B cell (primary cell): ENCODE data around the gene RBM46. TPM values are rescaled to one million over a fixed set of nuclear protein-coding genes. Genes with fewer than 3 reads are reported as not detected.

Experiments used
- ATAC-seq: fragments of 200-7000 bp; cut with Tn5 transposase; one replicate; pipeline ENCODE4 v1.10.0; 2021; ENCODE audit warnings: low read depth, mild to moderate bottlenecking, moderate number of reproducible peaks, moderate library complexity
- CTCF ChIA-PET: fragments of 350-600 bp; sonication (Branson Sonifier 250); formaldehyde crosslinking; loops from one replicate; lab custom pipeline; 2021; ENCODE audit warnings: antibody characterized with exemption, inconsistent platforms; lab: Charles Lee
- POLR2A ChIA-PET: fragments of 350-600 bp; sonication (Branson Sonifier 250); formaldehyde crosslinking; loops from one replicate; lab custom pipeline; 2021; ENCODE audit warnings: antibody characterized with exemption; lab: Charles Lee
- DNase-seq: peaks from one replicate; pipeline ENCODE4 v3.0.0; 2013
- H2AFZ ChIP-seq: 2 replicates; pipeline ENCODE4 v1.6.1; 2012; ENCODE audit warnings: mild to moderate bottlenecking, low read depth, low read length; ENCODE audit not compliant: insufficient read depth, poor library complexity, severe bottlenecking
- H3K27ac ChIP-seq, 2 donors: 1 replicate in 1 of 2; 2 replicates in 1 of 2; pipeline ENCODE4 v1.5.1; 2012 to 2013; ENCODE audit warnings: low read length in 2 of 2, mild to moderate bottlenecking in 2 of 2, moderate library complexity in 1 of 2
- H3K27me3 ChIP-seq, 4 experiments: fragments of 200-600 bp in 1 of 4; sonication (generic) in 1 of 4; replicated peaks in 1 of 4; 1 replicate in 2 of 4; 2 replicates in 2 of 4; pipeline versions ENCODE4 v1.6.1 to v1.7.0; 2013 to 2016; ENCODE audit warnings: low read length in 3 of 4, mild to moderate bottlenecking in 2 of 4, mixed read lengths in 1 of 4, moderate library complexity in 1 of 4; ENCODE audit not compliant: insufficient read depth in 4 of 4, control insufficient read depth in 3 of 4; ENCODE audit errors: control extremely low read depth in 1 of 4
- H3K36me3 ChIP-seq, 2 experiments: replicated peaks in 1 of 2; 1 replicate in 1 of 2; 2 replicates in 1 of 2; pipeline versions ENCODE4 v1.6.1 to v1.7.1; 2013; ENCODE audit warnings: low read length in 1 of 2; ENCODE audit not compliant: insufficient read depth in 2 of 2, control insufficient read depth in 1 of 2; ENCODE audit errors: control extremely low read depth in 1 of 2, extremely low read depth in 1 of 2
- H3K4me1 ChIP-seq, 2 donors: fragments of 200-600 bp in 1 of 2; sonication (generic) in 1 of 2; 1 replicate in 1 of 2; 2 replicates in 1 of 2; pipeline versions ENCODE4 v1.5.1 to v1.6.1; 2013 to 2017; ENCODE audit warnings: low read length in 2 of 2; ENCODE audit not compliant: control insufficient read depth in 2 of 2, insufficient read depth in 2 of 2
- H3K4me2 ChIP-seq: replicated peaks from 2 replicates; pipeline ENCODE3; 2012; ENCODE audit warnings: mild to moderate bottlenecking, low read depth, low read length; ENCODE audit not compliant: poor library complexity, severe bottlenecking
- H3K4me3 ChIP-seq, 5 experiments: fragments of 200-600 bp in 1 of 5; sonication (generic) in 1 of 5; 1 replicate in 3 of 5; 2 replicates in 2 of 5; pipeline versions ENCODE4 v1.5.1 to v1.7.0; 2011 to 2016; ENCODE audit warnings: low read length in 4 of 5, mild to moderate bottlenecking in 4 of 5, low read depth in 2 of 5, control low read depth in 1 of 5, moderate library complexity in 1 of 5; ENCODE audit not compliant: insufficient read depth in 1 of 5; ENCODE audit errors: control extremely low read depth in 1 of 5, extremely low read depth in 1 of 5
- H3K79me2 ChIP-seq: fragments of 200-600 bp; sonication (generic); one replicate; pipeline ENCODE4 v1.6.0; 2016; ENCODE audit warnings: low read length; ENCODE audit not compliant: control insufficient read depth, insufficient read depth
- H3K9ac ChIP-seq: fragments of 200-600 bp; sonication (generic); 2 replicates; pipeline ENCODE4 v1.6.1; 2017; ENCODE audit warnings: mild to moderate bottlenecking, low read length, moderate library complexity
- H3K9me3 ChIP-seq, 3 donors: one replicate each; pipeline versions ENCODE4 v1.6.1 to v1.7.1; 2013; ENCODE audit warnings: low read length in 2 of 3; ENCODE audit not compliant: control insufficient read depth in 2 of 3, insufficient read depth in 1 of 3; ENCODE audit errors: control extremely low read depth in 1 of 3
- H4K20me1 ChIP-seq: 2 replicates; pipeline ENCODE4 v1.6.0; 2012; ENCODE audit warnings: mild to moderate bottlenecking, low read length; ENCODE audit not compliant: insufficient read depth, control insufficient read depth, poor library complexity, severe bottlenecking
- H3K27ac Mint-ChIP-seq: one replicate; pipeline ENCODE4 v1.8.0; 2021; ENCODE audit warnings: mixed read lengths
- H3K27me3 Mint-ChIP-seq: one replicate; pipeline ENCODE4 v1.8.0; 2021; ENCODE audit warnings: mixed read lengths
- H3K4me1 Mint-ChIP-seq: one replicate; pipeline ENCODE4 v1.8.0; 2021; ENCODE audit warnings: mixed read lengths
- H3K4me3 Mint-ChIP-seq: one replicate; pipeline ENCODE4 v1.8.0; 2021; ENCODE audit warnings: mixed read lengths
- H3K9me3 Mint-ChIP-seq: one replicate; pipeline ENCODE4 v1.8.0; 2022; ENCODE audit warnings: mixed read lengths; ENCODE audit not compliant: insufficient read depth
- EZH2 ChIP-seq: IDR thresholded peaks from 2 replicates; pipeline ENCODE4 v1.6.1; 2012; ENCODE audit warnings: borderline replicate concordance, low read depth, mild to moderate bottlenecking, moderate library complexity, low read length; ENCODE audit not compliant: insufficient read depth, poor library complexity, severe bottlenecking
- WGBS: methylation state at CpG from one replicate; pipeline ENCODE4 v1.1.5; 2013; ENCODE audit warnings: missing lambda C conversion rate; ENCODE audit not compliant: insufficient coverage; 5-methylcytosine and 5-hydroxymethylcytosine counted together
- intact Hi-C: fragments of 100-400 bp; cut with micrococcal nuclease; formaldehyde crosslinking; loops from one replicate; pipeline ENCODE4 v1.10.0; 2022
- polyA plus RNA-seq: library from polyadenylated mRNA; depleted of rRNA; stranded (reverse); fragments of >200 nt; gene quantifications from 2 replicates; pipeline ENCODE4 v1.2.3, GENCODE V29; 2012
- total RNA-seq, 2 donors: library from RNA; stranded (reverse); fragments of 120-200 nt in 1 of 2; gene quantifications; 1 replicate in 1 of 2; 2 replicates in 1 of 2; pipeline versions ENCODE4 v1.2.3 to v1.2.4, GENCODE V29; 2013 to 2022
- TF ChIP-seq, protein P1 (sequence below): fragments of 200-600 bp; IDR thresholded peaks from one replicate; pipeline ENCODE4 v1.8.0; 2022; ENCODE audit warnings: antibody characterized with exemption, mild to moderate bottlenecking

The RBM46 gene
- total and polyA plus RNA-seq, 2 donors (not counting 1 experiment from before 2014, with no cell fraction given), result not detected

DNA sequence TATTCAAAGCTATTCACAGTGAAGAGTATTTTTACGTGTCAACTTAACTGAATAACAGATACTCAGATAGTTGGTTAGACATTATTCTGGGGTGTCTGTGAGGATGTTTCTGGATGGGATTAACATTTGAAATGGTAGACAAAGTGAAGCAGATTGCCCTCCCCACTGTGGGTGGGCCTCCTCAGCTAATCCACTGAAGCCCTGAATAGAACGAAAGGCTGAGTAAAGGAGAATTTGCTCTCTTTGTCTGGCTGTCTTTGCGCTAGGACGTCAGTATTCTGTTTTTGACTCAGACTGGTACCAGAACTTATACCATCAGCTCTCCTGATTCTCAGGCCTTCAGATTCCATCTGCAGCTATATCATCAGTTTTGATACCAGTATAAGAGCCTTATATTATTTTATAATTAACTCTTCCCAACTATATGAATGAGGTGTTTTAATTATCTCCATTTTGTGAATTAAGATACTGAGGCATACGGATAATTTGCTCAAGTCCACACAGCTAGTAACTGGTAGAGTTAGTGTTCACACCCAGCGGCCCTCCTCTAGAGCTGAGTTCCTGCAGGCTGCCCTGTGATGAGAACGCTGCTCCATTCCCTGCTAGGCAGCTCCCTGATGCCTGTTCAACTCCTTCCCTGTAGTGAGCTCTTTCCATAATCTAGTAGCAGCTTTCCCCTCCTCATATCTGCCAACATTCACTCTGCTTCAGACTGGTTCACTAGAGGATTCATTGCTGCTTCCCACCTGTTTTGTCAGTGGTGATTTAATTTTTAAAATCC is 87.5 kb downstream of the RBM46 start:
- no peak overlapping the region for H3K4me3 ChIP-seq
- H3K9me3 ChIP-seq, result peaks cover 0 to 4% (median 3%) of the 10 kb centered on the region in 3 donors
- Mint-ChIP-seq H3K27ac (no peak overlapping the region), H3K9me3 (peaks cover 1% of the 10 kb centered on the region), H3K4me1 (no peaks in the 10 kb centered on the region), H3K4me3 (no peak overlapping the region), H3K27me3 (no peaks in the 10 kb centered on the region)
- no peaks in the 10 kb centered on the region for H4K20me1 ChIP-seq
- no peak overlapping the region for H3K4me2 ChIP-seq
- DNase-seq (no peak), ATAC-seq (no peak)
- intact Hi-C loops, result no loop called here
- H3K9ac ChIP-seq, result no peak overlapping the region
- no peaks in the 10 kb centered on the region for H3K79me2 ChIP-seq
- WGBS, result 76% methylated on average over 2 of the region's 7 CpGs
- H3K4me1 ChIP-seq, result no peaks in the 10 kb centered on the region
- no peak for TF ChIP-seq EZH2
- TF ChIP-seq, protein P1, sequence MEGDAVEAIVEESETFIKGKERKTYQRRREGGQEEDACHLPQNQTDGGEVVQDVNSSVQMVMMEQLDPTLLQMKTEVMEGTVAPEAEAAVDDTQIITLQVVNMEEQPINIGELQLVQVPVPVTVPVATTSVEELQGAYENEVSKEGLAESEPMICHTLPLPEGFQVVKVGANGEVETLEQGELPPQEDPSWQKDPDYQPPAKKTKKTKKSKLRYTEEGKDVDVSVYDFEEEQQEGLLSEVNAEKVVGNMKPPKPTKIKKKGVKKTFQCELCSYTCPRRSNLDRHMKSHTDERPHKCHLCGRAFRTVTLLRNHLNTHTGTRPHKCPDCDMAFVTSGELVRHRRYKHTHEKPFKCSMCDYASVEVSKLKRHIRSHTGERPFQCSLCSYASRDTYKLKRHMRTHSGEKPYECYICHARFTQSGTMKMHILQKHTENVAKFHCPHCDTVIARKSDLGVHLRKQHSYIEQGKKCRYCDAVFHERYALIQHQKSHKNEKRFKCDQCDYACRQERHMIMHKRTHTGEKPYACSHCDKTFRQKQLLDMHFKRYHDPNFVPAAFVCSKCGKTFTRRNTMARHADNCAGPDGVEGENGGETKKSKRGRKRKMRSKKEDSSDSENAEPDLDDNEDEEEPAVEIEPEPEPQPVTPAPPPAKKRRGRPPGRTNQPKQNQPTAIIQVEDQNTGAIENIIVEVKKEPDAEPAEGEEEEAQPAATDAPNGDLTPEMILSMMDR, result no peak
- ChIA-PET CTCF (no interaction called here), POLR2A (no interaction called here)
- H3K36me3 ChIP-seq, result no peaks in the 10 kb centered on the region
- no peak overlapping the region for H2AFZ ChIP-seq
- no peaks in the 10 kb centered on the region for H3K27me3 ChIP-seq
- no peak overlapping the region for H3K27ac ChIP-seq

DNA sequence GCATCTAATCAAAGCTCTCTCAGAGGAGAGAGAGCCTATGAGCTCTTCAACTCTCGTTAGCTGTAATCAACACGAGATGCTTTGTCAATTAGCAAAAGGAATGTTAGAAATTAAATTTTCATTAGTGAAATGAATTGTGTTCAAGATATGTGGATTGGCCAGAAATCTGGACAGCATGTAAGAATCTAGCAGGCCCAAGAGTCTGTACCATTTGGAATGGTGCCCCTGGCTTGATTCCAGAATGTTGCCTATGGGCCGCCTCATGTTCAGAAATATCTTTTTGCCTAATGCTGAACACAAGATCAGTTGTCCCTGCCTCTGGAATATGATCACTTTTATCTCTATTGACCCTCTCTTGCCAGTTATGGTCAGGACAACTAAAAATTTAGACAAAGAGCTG is 88.2 kb downstream of the RBM46 start:
- 86% methylated on average over 3 of the region's 3 CpGs for WGBS
- TF ChIP-seq, protein P1, result no peak
- no peak for TF ChIP-seq EZH2

More for the DNA sequence above, 88.2 kb downstream of the RBM46 start:
- no peak overlapping the region for H3K4me3 ChIP-seq
- no peak overlapping the region for H3K4me2 ChIP-seq
- H4K20me1 ChIP-seq, result no peaks in the 10 kb centered on the region
- H3K27ac Mint-ChIP-seq, result no peak overlapping the region
- DNase-seq (no peak), ATAC-seq (no peak)
- H3K27me3 Mint-ChIP-seq, result no peaks in the 10 kb centered on the region
- no peak overlapping the region for H3K9ac ChIP-seq
- peaks cover 0 to 4% (median 3%) of the 10 kb centered on the region in 3 donors for H3K9me3 ChIP-seq
- intact Hi-C loops, result no loop called here
- peaks cover under 1% of the 10 kb centered on the region for H3K9me3 Mint-ChIP-seq
- no peaks in the 10 kb centered on the region for H3K79me2 ChIP-seq
- no peaks in the 10 kb centered on the region for H3K36me3 ChIP-seq
- no peaks in the 10 kb centered on the region for H3K27me3 ChIP-seq
- no peak overlapping the region for H3K27ac ChIP-seq
- CTCF ChIA-PET, result no interaction called here
- no peak overlapping the region for H3K4me3 Mint-ChIP-seq
- no peak overlapping the region for H2AFZ ChIP-seq
- POLR2A ChIA-PET, result no interaction called here
- no peaks in the 10 kb centered on the region for H3K4me1 Mint-ChIP-seq
- no peaks in the 10 kb centered on the region for H3K4me1 ChIP-seq
